Left colon (tissue), 2 donors: ENCODE measurements around the gene CD70. TPM values are rescaled to one million over a fixed set of nuclear protein-coding genes. Genes with fewer than 3 reads are reported as not detected.
"Not testable (repeated sequence)": the region's sequence is repeated elsewhere in the genome, so short reads cannot be mapped to it uniquely, and the experiment has no call there.

Experiments used
- ATAC-seq: fragments of 200-7000 bp; cut with Tn5 transposase; one replicate; pipeline ENCODE4 v1.9.1; 2020; ENCODE audit warnings: mild to moderate bottlenecking, moderate library complexity
- DNase-seq, 2 donors: peaks; one replicate each; pipeline ENCODE4 v3.0.0-alpha.2; 2020
- intact Hi-C, 2 donors: fragments of 100-400 bp; cut with DNase I in 1 of 2; cut with micrococcal nuclease in 1 of 2; formaldehyde crosslinking; loops; one replicate each; pipeline versions ENCODE4 v1.11.2 to v1.14.0; 2022; cut with DNase I, micrococcal nuclease
- total RNA-seq, 2 donors: library from RNA; stranded (reverse); fragmentation: NEBNext Ultra II Directional; extraction: Animal tissue kit (Norgen Biotek cat#: 25700); gene quantifications; one replicate each; pipeline ENCODE4 v1.2.1, GENCODE V29; 2021
- donor health status: DM: no; HTN: no; CAD: no.
- donor health status: DM: yes; HTN: yes; CAD: no.

CD70 gene
- total RNA-seq, 2 donors from 2014 or later, result 0.64 TPM; not detected in 1

- intact Hi-C loops, result no loop called here
- no peak for ATAC-seq
These were observed 11.3 kb downstream of the CD70 start for GRCh38 chr19:6579450-6580178.

DNA sequence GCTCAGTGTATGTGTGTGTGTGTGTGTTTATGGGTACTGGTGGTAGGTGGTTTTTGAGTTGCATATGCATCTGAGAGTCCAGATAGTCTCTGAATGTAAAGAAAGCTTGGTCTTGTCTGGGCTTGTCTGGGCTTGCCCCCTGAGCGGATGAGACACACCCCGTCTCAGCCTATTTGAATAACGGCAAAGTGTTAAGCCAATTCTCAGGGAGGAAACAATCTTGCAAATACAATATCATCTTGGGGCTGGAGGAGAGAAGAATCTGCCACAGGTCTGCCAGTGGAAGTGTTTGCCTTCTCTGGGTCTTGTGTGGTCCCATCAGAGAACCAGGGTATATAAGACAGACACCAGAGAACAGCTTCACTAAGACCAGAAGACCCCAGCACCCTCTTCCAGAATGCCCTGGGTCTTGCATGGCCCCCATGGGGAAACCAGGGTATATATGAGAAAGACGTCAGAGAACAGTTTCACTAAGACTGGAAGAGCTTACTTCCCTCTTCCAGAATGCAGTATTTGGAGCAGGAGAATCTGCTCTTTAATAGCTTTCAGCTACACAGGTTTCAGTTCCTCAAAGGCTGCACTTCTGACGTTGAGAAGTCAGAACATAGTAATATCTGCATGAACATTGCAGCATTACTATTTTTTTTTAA, 13.3 kb downstream of the CD70 start:
- DNase-seq (peak; percentile 22 to 71), ATAC-seq (peak; percentile 89)
- intact Hi-C loops, result no loop called here

More at GRCh38 chr19:6579450-6580178, 11.3 kb downstream of the CD70 start:
- DNase-seq, result no peak

- ATAC-seq, result peak; percentile 67
- peak; percentile 60 to 75 for DNase-seq
- intact Hi-C loops, result no loop called here
These were observed 14.0 kb downstream of the CD70 start for GRCh38 chr19:6576869-6577475.

- intact Hi-C loops, result no loop called here
- DNase-seq (no peak), ATAC-seq (no peak)
These were observed 17.6 kb downstream of the CD70 start for GRCh38 chr19:6573350-6573749.

DNA sequence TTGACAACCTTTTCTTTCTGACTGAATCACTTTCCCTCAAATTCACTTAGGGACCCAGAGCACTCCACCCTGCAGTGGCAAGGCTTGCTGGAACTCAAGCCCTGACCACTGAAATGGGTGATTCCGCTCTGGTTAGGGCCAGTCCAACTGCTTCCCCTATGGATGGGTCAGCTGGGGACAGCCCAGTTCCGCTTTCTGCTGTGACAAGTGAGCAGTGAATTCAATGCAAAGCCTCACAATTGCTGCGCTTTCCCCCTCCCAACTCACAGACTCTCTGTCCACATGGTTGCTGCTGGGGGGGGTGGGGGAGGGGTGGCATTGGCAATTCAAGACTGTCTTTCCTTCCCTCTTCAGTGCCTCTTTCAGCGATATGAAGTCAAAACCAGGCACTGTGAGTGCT, 18.7 kb downstream of the CD70 start:
- intact Hi-C loops, result no loop called here
- DNase-seq (peak in 1 of 2 donors; percentile 33), ATAC-seq (no peak)

GRCh38 chr19:6571167-6571566, 19.8 kb downstream of the CD70 start:
- DNase-seq (no peak), ATAC-seq (no peak)
- intact Hi-C loops, result no loop called here

DNA sequence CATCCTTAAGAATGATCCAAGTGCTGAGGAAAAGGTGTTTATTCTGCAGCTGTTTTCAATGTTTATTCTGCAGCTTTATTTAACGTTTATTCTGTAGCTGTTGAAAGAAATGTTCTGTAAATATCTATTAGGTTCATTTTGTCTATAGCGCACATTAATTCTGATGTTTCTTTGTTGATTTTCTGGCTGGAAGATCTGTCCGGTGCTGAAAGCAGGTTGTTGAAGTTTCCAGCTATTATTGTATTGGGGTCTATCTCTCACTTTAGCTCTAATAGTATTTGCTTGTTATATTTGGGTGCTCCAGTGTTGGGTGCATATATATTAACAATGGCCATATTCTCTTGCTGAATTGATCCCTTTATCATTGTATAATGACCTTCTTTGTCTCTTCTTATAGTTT, 20.2 kb downstream of the CD70 start:
- ATAC-seq (no peak), DNase-seq (no peak)
- intact Hi-C loops, result no loop called here

GRCh38 chr19:6568816-6569215, 22.1 kb downstream of the CD70 start:
- ATAC-seq (no peak), DNase-seq (no peak)
- intact Hi-C loops, result no loop called here

DNA sequence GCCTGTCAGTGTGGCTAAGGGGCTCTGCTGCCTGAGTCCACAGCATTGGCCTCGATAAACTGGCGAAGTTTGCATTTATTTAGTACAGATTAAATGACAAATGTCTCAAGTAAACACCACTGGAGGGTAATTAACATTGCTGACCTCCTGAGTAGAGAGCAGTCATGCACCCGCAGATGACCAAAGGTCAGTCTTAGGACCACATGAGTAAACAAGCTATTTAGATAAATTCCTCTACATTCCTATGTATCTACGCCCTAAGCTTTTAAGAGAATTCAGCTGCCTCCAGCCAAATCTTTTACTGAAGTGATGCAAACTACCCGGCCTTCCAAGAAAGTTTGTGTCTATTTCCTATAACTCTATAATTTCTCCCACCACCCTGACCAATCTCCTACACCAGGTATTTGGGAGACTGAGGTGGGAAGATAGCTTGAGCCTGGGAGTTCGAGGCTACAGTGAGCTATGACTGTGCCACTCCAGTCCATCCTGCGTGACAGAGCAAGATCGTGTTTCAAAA, 22.9 kb downstream of the CD70 start:
- no peak for DNase-seq
- no peak for ATAC-seq
- intact Hi-C loops, result no loop called here

GRCh38 chr19:6566727-6567126, 24.2 kb downstream of the CD70 start:
- intact Hi-C loops, ATAC-seq, DNase-seq: not testable (repeated sequence)

- no peak for DNase-seq
- intact Hi-C loops, result no loop called here
- no peak for ATAC-seq
These were observed 26.6 kb downstream of the CD70 start for GRCh38 chr19:6564393-6564792.

DNA sequence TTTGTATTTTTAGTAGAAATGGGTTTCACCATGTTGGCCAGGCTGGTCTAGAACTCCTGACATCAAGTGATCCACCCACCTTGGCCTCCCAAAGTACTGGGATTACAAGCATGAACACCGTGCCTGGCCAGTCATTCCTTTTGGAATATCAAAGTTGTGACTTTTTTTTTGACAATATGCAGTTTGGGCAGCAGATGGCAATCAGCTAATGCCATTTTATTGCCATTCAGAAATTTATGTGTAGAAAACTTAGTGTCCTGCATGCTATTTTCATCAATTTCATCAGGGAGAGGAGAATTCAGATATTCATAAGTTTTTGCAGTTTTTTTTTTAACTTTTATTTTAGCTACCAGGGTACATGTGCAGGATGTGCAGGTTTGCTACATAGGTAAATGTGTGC, 28.5 kb downstream of the CD70 start:
- DNase-seq, intact Hi-C loops, ATAC-seq: not testable (repeated sequence)

DNA sequence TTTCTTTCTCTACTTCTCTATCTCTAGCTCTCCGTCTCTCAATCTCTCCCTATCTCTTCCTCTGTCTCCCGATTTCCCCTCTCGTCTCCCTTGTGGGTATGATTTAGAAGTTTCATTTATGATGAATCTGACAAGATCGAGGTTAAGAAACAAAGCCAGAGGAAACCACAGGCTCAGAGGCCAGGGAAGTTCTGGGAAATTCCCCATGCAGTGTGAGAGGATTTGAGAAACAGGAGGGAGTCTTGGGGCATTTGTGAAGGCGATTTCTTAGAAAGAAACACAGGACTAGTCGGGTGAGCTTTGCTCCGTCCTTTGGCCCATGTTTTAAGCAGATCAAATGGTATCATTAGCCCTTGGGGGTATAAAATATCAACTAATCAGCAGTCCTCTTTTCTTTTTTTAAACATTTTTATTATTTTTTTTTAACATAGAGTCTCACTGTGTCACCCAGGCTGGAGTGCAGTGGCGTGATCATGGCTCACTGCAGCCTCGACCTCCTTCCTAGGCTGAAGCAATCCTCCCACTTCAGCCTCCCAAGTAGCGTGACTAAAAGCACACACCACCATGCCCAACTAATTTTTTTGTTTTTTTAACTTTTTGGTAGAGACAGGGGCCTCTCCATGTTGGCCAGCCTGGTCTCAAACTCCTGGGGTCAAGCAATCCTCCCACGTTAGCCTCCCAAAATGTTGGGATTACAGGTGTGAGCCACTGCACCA, 34.3 kb downstream of the CD70 start:
- no peak for DNase-seq
- intact Hi-C loops, result no loop called here
- ATAC-seq, result no peak

- intact Hi-C loops, result no loop called here
- DNase-seq (no peak), ATAC-seq (no peak)
These were observed 34.9 kb downstream of the CD70 start for GRCh38 chr19:6556043-6556449.

- peak in 1 of 2 donors; percentile 50 for DNase-seq
- intact Hi-C loops, result no loop called here
- ATAC-seq, result peak; percentile 50
These were observed 39.1 kb downstream of the CD70 start for GRCh38 chr19:6551607-6552450.

GRCh38 chr19:6551091-6551490, 39.9 kb downstream of the CD70 start:
- ATAC-seq (no peak), DNase-seq (no peak)
- intact Hi-C loops, result no loop called here

DNA sequence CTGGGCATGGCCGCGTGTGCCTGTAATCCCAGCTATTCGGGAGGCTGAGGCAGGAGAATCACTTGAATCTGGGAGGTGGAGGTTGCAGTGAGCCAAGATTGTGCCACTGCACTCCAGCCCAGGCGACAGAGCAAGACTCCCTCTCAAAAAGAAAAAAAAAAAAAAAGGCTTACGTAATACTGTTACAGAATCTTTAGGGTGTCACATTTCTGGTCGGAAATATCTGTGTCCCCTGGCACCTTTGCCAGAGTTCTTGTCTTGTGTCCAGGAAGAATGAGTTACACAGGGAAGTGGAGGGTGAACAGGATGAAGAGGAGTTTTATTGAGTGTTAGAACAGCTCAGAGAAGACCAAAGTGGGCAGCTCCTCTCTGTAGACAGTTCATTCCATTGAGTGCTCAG, 40.3 kb downstream of the CD70 start:
- DNase-seq, intact Hi-C loops, ATAC-seq: not testable (repeated sequence)

DNA sequence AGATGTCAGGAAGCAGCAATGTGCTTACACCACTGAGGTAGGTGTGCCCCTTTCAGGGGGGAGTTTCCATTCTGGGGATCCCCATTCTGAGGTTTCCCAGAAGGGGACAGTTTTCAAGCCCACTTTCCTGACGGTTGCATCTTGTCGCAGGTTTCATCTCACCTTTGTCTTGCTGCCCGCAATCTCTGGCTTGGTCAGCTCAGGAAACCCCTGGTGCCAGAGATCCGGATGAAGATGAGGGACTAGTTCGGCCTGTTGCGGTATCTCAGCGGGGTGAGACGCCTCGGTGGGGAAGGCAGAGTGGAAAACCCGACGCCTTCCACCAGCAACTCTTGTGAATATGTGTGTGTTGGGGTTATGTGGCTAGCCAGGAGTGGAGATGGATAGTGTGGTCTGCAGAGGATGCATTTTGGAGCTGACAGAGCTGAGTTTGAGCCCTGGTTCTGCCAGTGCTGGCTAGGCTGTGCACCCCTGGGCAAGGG, 47.0 kb downstream of the CD70 start:
- DNase-seq (no peak), ATAC-seq (no peak)
- intact Hi-C loops, result no loop called here
